Measurements from ENCODE around the gene CES2. TPM values are rescaled to one million over a fixed set of nuclear protein-coding genes. Genes with fewer than 3 reads are reported as not detected.
"Not testable (repeated sequence)": the region's sequence is repeated elsewhere in the genome, so short reads cannot be mapped to it uniquely, and the experiment has no call there.

Gene CES2, protein sequence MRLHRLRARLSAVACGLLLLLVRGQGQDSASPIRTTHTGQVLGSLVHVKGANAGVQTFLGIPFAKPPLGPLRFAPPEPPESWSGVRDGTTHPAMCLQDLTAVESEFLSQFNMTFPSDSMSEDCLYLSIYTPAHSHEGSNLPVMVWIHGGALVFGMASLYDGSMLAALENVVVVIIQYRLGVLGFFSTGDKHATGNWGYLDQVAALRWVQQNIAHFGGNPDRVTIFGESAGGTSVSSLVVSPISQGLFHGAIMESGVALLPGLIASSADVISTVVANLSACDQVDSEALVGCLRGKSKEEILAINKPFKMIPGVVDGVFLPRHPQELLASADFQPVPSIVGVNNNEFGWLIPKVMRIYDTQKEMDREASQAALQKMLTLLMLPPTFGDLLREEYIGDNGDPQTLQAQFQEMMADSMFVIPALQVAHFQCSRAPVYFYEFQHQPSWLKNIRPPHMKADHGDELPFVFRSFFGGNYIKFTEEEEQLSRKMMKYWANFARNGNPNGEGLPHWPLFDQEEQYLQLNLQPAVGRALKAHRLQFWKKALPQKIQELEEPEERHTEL
- 10 to 100 TPM; 27.6 to 48.0 TPM for total RNA-seq
- long read RNA-seq, transcript CES2-202 (12 exons, 3,868 nt), result minor isoform, 6 of 173 reads
- long read RNA-seq, transcript CES2-211 (12 exons, 3,391 nt), result minor isoform, 12 of 173 reads
- long read RNA-seq, transcript CES2-201 (12 exons, 3,927 nt), result major isoform, 114 of 173 reads
- long read RNA-seq, partial matches to known transcripts, result 10 of 173 reads
- long read RNA-seq, other reads (novel, unspliced or antisense), result 31 of 173 reads

GRCh38 chr16:66935314-66936011 lies at the start of gene CES2:
CES2 (plus strand) TSS chr16:66935516; CDS start chr16:66935636, 120 bp downstream.
- ATAC-seq (peak; percentile 60 to 80), DNase-seq (peak; percentile 65)
- intact Hi-C loops (cut with DNase I), result no loop called here

DNA sequence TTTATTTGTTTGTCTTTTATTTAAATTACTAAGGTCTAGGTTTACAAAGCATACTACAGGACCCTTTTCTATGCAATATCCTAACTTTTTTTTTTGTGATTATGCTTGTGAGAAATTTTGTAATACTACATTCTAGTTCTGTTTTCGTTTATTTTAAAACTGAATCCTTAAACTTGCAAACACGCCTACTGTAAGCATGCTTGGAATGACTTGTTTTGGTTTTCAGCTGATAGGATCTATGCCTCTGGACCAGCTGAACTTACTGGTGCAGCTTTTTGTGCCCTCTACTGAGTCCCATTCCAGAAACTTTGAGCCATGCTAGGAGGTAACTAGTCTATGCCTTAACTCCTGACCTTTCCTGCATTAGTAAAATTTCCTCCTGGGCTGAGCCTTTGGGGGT lies 49.0 kb upstream of the CES2 start:
- ATAC-seq (no peak), DNase-seq (no peak)
- intact Hi-C loops (cut with DNase I), result no loop called here

GRCh38 chr16:66886914-66887313 lies 48.4 kb upstream of the CES2 start:
- intact Hi-C loops (cut with DNase I), result no loop called here
- ATAC-seq (no peak), DNase-seq (no peak)

DNA sequence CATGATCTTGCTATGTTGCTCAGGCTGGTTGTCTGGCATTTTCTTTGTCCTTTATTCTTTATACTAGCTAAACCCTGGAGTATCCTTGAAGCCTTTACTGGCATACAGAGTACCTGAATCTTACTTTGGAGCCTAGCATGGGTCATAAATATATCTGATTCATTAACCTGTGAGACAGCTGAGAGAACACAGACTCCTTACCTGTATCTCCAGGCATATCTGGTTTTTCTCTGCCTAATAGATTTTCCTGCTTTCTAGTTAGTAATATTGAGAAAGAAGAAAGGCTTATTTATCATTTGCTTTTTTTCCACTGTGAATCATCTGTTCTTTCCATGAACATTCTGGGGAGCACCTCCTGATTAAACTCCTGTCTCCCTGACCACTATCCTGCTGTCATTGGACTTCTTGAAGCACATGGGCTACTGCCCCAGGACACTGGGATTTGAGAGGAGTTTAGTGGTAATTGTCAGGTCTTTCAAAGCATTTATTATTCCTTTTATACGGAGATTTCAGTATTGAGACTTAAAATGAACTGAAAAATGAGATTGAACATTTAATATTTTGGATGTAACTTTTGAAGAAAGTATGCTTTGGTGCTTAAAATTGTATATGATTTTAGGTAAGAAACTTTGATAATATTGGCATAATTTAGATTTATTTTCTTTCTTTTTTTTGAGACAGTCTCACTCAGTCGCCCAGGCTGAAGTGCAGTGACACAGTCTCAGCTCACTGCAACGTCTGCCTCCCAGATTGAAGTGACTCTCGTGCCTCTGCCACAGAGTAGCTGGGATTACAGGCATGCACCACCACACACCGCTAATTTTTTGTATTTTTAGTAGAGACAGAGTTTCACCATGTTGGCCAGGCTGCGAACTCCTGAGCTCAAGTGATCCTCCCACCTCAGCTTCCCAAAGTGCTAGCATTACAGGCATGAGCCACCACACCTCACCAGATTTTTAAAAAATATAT lies 46.4 kb upstream of the CES2 start:
- DNase-seq (peak; percentile 2), ATAC-seq (no peak)
- intact Hi-C loops (cut with DNase I), result no loop called here

DNA sequence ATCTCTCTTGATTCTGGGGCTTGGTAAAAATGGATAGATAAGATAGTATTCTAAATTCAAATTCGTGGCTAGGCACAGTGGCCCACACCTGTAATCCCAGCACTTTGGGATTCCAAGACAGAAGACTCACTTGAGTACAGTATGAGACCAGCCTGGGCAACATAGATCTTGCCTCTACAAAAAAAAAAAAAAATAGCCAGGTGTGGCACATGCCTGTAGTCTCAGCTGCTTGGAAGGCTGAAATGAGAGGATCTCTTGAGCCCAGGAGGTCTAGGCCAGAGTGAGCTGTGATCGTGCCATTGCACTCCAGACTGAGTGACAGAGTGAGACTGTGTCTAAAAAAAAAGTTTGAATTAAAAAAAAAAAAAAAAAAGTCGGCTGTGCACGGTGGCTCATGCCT lies 45.7 kb upstream of the CES2 start:
- DNase-seq (peak; percentile 3), ATAC-seq (no peak)
- intact Hi-C loops (cut with DNase I), result loop anchor here in 1 of 2 donors (10.0 kb wide), 1 partner anchor 295 kb away; the partner anchor contains the start of gene MATCAP1

- DNase-seq (peak; percentile 2), ATAC-seq (no peak)
- intact Hi-C loops (cut with DNase I), result loop anchor here in 1 of 2 donors (10.0 kb wide), 1 partner anchor 294 kb away; the partner anchor contains the start of gene MATCAP1
These were observed 44.5 kb upstream of the CES2 start for GRCh38 chr16:66890799-66891198.

DNA sequence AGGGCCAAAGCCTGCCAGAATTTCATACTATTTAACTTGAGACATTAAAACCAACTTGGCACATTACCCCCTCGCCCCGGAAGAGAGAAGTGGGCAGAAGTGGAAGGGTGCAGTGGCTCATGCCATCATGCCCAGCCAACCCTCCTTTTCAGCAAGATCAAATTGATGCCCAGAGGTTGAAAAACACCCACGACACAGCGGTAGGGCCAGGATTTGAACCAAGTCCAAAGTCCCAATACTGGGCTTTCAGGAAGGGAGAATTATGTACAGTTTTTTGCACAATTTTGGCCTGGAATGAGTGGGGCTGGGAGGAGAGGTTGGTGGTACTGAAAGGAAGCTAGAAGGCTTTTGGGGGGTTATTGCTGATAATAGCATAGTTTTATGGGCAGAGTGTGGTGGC lies 44.0 kb upstream of the CES2 start:
- ATAC-seq, result no peak
- intact Hi-C loops (cut with DNase I), result loop anchor here in 1 of 2 donors (10.0 kb wide), 1 partner anchor 293 kb away; the partner anchor contains the start of gene MATCAP1

GRCh38 chr16:66891797-66892196 lies 43.5 kb upstream of the CES2 start:
- intact Hi-C loops (cut with DNase I), result loop anchor here in 1 of 2 donors (10.0 kb wide), 1 partner anchor 293 kb away; the partner anchor contains the start of gene MATCAP1
- no peak for ATAC-seq
- DNase-seq, result peak; percentile 7

More for the DNA sequence above, 44.0 kb upstream of the CES2 start:
- DNase-seq, result peak; percentile 6

DNA sequence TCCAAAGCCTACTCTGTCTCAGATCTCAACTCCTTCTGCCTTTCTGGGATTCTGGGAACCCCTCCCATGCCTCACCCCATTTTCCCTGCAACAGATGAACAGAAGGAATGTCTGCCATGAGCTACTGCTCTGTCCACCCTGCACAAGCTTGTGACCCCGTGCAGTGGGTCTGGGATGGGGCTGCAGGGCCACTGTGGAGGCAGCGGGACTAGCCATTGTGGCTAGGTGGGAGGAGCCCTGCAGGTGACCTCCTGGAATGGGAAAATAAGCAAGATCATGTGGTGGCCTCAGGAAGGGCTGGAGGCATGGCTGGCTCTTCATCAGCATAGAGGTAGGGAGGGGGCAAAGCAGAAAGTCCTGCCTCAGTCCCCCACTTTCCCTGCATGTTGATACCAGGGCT lies 41.3 kb upstream of the CES2 start:
- no peak for DNase-seq
- ATAC-seq, result no peak
- intact Hi-C loops (cut with DNase I), result loop anchor here in 1 of 2 donors (10.0 kb wide), 1 partner anchor 291 kb away; the partner anchor contains the start of gene MATCAP1

DNA sequence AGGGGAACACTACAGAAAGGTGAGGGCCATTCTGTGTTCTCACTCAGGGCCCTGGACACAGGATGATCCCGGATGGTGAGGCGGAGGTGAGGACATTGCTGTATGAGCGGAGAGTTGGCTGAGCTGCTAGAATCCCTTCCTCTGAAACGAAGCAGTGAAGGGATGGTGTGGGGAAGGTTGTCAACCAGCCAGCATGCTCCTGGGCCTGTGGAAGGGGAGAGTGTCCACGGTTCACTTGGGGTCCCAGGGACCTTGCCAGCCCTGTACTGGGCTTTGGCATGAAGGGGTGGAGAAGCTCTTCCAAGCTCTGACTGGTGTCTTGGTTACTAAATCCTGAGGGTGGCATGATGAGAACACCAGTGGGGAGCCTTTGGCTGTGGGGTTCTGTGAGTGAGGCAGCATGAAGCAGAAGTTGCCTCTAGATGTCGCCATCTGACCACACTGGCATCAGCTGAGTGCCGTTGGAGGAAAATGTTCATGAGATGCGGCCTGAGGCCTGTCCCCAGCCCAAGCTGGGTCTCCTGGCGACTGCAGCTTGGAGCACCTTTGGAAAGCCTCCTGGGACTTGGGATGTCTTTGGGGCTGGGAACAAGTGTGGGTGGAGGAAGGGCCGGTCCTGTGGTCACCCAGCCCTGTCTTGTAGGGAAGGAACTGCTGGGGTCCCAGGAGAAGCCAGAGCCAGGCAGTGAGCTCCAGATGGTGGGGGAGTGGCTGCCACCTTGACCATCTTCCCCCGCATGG lies 40.2 kb upstream of the CES2 start:
- intact Hi-C loops (cut with DNase I), result loop anchor here in 1 of 2 donors (5.0 to 10.0 kb wide), 2 partner anchors 52 to 290 kb away; partner anchors contain the start of gene MATCAP1
- DNase-seq (peak; percentile 76), ATAC-seq (peak; percentile 77 to 83)

DNA sequence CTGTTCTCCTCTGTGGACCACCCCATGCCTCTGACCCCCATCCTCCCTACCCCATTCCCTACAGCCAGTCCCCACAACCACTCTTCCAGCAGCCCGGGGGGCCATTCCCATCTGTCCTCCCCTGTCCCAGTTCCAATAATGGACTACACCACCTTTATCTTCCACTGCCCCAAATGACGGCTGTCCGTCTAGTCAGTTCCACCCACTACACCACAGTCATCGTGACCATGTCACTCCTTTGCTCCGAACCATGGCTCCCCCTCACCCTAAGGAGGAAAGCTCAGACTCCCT lies 39.7 kb upstream of the CES2 start:
- intact Hi-C loops (cut with DNase I), result loop anchor here in 1 of 2 donors (5.0 to 10.0 kb wide), 2 partner anchors 52 to 289 kb away; partner anchors contain the start of gene MATCAP1
- ATAC-seq (no peak), DNase-seq (no peak)

DNA sequence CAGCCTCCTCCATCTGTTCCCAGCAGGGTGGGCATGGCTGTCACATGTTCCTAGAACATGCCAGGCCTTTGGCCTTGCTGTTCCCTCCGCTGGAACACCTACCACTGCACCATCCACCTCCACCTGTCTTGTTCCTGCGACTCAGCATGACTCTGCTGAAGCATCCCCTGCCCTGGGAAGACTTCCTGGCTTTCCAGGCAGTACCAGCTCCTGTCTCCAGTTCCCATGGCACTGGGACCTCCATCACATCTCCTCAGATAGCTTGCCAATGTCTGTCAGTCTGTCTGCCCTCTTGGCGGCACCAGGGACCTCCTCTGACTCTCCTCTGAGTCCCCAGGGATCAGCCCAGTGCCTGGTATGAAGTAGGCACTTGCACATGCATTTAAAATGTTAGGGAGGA lies 39.3 kb upstream of the CES2 start:
- no peak for DNase-seq
- no peak for ATAC-seq
- intact Hi-C loops (cut with DNase I), result loop anchor here in 1 of 2 donors (5.0 to 10.0 kb wide), 2 partner anchors 51 to 289 kb away; partner anchors contain the start of gene MATCAP1

DNA sequence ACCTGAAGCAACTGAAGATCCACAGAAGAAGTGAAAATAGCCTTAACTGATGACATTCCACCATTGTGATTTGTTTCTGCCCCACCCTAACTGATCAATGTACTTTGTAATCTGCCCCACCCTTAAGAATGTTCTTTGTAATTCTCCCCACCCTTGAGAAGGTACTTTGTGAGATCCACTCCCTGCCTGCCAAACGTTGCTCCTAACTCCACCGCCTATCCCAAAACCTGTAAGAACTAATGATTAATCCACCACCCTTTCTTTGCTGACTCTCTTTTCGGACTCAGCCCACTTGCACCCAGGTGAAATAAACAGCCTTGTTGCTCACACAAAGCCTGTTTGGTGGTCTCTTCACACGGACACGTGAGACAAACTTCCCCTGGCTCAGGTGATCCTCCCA lies 38.6 kb upstream of the CES2 start:
- ATAC-seq, DNase-seq: not testable (repeated sequence)
- intact Hi-C loops (cut with DNase I), result loop anchor here in 1 of 2 donors (5.0 to 10.0 kb wide), 2 partner anchors 51 to 288 kb away; partner anchors contain the start of gene MATCAP1

DNA sequence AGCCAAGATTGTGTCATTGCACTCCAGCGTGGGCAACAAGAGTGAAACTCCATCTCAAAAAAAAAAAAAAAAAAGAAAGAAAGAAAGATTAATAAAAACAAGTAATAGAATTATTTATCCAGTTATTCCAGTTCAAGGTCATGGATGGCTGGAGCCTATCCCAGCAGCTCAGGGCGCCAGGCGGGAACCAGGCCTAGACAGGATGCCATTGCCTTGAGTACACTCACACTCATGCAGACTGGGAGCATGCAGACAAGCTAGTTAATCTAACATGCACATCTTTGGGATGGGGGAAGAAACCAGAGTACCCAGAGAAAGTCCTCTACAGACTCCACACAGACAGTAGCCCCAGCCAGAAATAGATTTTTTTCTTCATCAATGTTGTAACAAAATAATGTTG lies 37.1 kb upstream of the CES2 start:
- DNase-seq (no peak), ATAC-seq (no peak)
- intact Hi-C loops (cut with DNase I), result loop anchor here in 1 of 2 donors (5.0 to 10.0 kb wide), 2 partner anchors 49 to 287 kb away; partner anchors contain the start of gene MATCAP1

DNA sequence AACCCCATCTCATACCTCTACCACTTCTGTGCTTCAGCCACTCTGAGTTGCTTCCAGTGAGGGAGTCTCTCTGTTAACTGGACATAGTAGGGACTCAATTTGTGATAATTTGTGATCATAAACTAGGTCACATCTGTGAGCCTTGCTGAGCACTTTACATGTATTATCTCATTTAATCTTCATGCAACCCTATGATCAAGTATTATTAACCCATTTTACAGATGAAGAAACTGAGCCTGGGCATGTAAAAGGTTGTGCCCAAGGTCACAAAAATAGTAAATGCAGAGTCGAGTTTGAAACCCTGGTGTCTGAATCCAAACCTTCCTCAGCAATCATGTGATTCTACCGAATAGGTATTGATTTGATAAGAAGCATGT lies 36.4 kb upstream of the CES2 start:
- intact Hi-C loops (cut with DNase I), result loop anchor here in 1 of 2 donors (5.0 to 10.0 kb wide), 2 partner anchors 48 to 286 kb away; partner anchors contain the start of gene MATCAP1
- no peak for ATAC-seq
- DNase-seq, result no peak

DNA sequence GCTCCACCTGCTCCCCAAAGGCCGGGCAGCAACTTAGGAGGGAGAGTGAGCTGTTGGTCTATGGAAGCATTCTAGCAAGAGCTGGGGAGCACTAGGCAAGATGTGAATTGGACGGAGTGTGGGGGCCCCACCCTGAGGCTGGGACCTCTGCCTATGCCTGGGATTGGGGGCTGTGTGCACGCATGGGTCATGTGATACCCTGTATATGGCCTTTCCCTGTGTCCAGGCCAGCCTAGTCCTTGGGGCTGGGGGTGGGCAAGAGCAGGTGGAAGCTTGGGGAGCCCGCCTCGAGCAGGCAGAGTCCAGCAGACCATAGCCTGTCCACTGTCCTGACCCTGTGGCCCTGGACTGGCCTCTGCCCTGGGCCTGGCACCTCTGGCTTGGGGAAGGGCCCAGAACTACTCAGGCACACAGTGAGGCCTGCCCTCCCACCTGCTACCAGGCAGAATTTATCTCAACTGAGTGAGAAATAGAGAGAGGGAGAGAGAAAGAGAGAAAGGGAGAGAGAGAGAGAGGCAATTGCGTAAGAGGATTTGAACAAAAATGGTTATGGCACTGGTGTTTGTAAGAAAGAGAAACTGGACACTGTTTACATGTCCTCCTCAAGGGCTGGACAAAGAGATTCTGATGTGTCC lies 35.9 kb upstream of the CES2 start:
- peak; percentile 2 to 3 for ATAC-seq
- peak; percentile 8 for DNase-seq
- intact Hi-C loops (cut with DNase I), result loop anchor here in 1 of 2 donors (5.0 to 10.0 kb wide), 2 partner anchors 48 to 285 kb away; partner anchors contain the start of gene MATCAP1
